Measurements from ENCODE around the gene PTGIR.

GRCh38 chr19:46573679-46574498 lies 51.0 kb downstream of the PTGIR start:
- no peak for TF ChIP-seq CTCF (IDR thresholded peaks at IDR 0.05; ENCODE audit: low read depth, low read length)
- no peak for TF ChIP-seq EZH2phosphoT487 (IDR thresholded peaks at IDR 0.05; ENCODE audit: low read depth)

Measured in OCI-LY3 (cell line).